Measurements from ENCODE around the gene NOBOX. TPM values are rescaled to one million over a fixed set of nuclear protein-coding genes. Genes with fewer than 3 reads are reported as not detected.
A peak's percentile ranks its signal among the peaks of the same experiment; 100 is the strongest.
"Not testable (repeated sequence)": the region's sequence is repeated elsewhere in the genome, so short reads cannot be mapped to it uniquely, and the experiment has no call there.

Gene NOBOX
- total RNA-seq, 1 donor from 2014 or later: not detected

GRCh38 chr7:144437370-144438191, 34.1 kb upstream of the NOBOX start:
- TF ChIP-seq CTCF (IDR thresholded peaks at IDR 0.05; ENCODE audit: insufficient read depth, low read length, poor library complexity, severe bottlenecking): peak; percentile 53
- no peak overlapping the region for H3K4me3 ChIP-seq (ENCODE audit: low read depth, low read length)
- H3K36me3 ChIP-seq (ENCODE audit: control insufficient read depth, insufficient read depth, low read length): no peaks in the 10 kb centered on the region
- H3K27me3 ChIP-seq (ENCODE audit: control insufficient read depth, insufficient read depth, low read length): no peaks in the 10 kb centered on the region
- DNase-seq (ENCODE audit: low read depth): peak; percentile 43

- no peak for TF ChIP-seq CTCF (IDR thresholded peaks at IDR 0.05; ENCODE audit: insufficient read depth, low read length, poor library complexity, severe bottlenecking)
- H3K36me3 ChIP-seq (ENCODE audit: control insufficient read depth, insufficient read depth, low read length): no peaks in the 10 kb centered on the region
- peak; percentile 16 for DNase-seq (ENCODE audit: low read depth)
- no peaks in the 10 kb centered on the region for H3K27me3 ChIP-seq (ENCODE audit: control insufficient read depth, insufficient read depth, low read length)
- H3K4me3 ChIP-seq (ENCODE audit: low read depth, low read length): no peak overlapping the region
Observed at GRCh38 chr7:144436500-144436899, 33.0 kb upstream of the NOBOX start.

GRCh38 chr7:144428431-144428830, 24.9 kb upstream of the NOBOX start:
- no peak for TF ChIP-seq CTCF (IDR thresholded peaks at IDR 0.05; ENCODE audit: insufficient read depth, low read length, poor library complexity, severe bottlenecking)

GRCh38 chr7:144427539-144427938, 24.0 kb upstream of the NOBOX start:
- not testable (repeated sequence) for H3K4me3 ChIP-seq (ENCODE audit: low read depth, low read length); DNase-seq (ENCODE audit: low read depth); H3K36me3 ChIP-seq (ENCODE audit: control insufficient read depth, insufficient read depth, low read length); H3K27me3 ChIP-seq (ENCODE audit: control insufficient read depth, insufficient read depth, low read length)

More at GRCh38 chr7:144428431-144428830, 24.9 kb upstream of the NOBOX start:
- no peak for DNase-seq (ENCODE audit: low read depth)
- H3K27me3 ChIP-seq (ENCODE audit: control insufficient read depth, insufficient read depth, low read length): no peaks in the 10 kb centered on the region
- no peak overlapping the region for H3K4me3 ChIP-seq (ENCODE audit: low read depth, low read length)
- H3K36me3 ChIP-seq (ENCODE audit: control insufficient read depth, insufficient read depth, low read length): no peaks in the 10 kb centered on the region

GRCh38 chr7:144418931-144419330, 15.4 kb upstream of the NOBOX start:
- not testable (repeated sequence) for H3K27me3 ChIP-seq (ENCODE audit: control insufficient read depth, insufficient read depth, low read length); DNase-seq (ENCODE audit: low read depth); H3K4me3 ChIP-seq (ENCODE audit: low read depth, low read length); H3K36me3 ChIP-seq (ENCODE audit: control insufficient read depth, insufficient read depth, low read length)

- no peak for TF ChIP-seq CTCF (IDR thresholded peaks at IDR 0.05; ENCODE audit: insufficient read depth, low read length, poor library complexity, severe bottlenecking)
- no peak for DNase-seq (ENCODE audit: low read depth)
- H3K27me3 ChIP-seq (ENCODE audit: control insufficient read depth, insufficient read depth, low read length): no peaks in the 10 kb centered on the region
- no peak overlapping the region for H3K4me3 ChIP-seq (ENCODE audit: low read depth, low read length)
- no peaks in the 10 kb centered on the region for H3K36me3 ChIP-seq (ENCODE audit: control insufficient read depth, insufficient read depth, low read length)
Observed at GRCh38 chr7:144416341-144416740, 12.8 kb upstream of the NOBOX start.

GRCh38 chr7:144415858-144416257, 12.4 kb upstream of the NOBOX start:
- H3K4me3 ChIP-seq (ENCODE audit: low read depth, low read length): no peak overlapping the region
- no peak for DNase-seq (ENCODE audit: low read depth)
- TF ChIP-seq CTCF (IDR thresholded peaks at IDR 0.05; ENCODE audit: insufficient read depth, low read length, poor library complexity, severe bottlenecking): no peak
- no peaks in the 10 kb centered on the region for H3K27me3 ChIP-seq (ENCODE audit: control insufficient read depth, insufficient read depth, low read length)
- no peaks in the 10 kb centered on the region for H3K36me3 ChIP-seq (ENCODE audit: control insufficient read depth, insufficient read depth, low read length)
